ENCODE results near the gene EYA2. TPM values are rescaled to one million over a fixed set of nuclear protein-coding genes. Genes with fewer than 3 reads are reported as not detected.

EYA2 gene
- total RNA-seq, 1 donor from 2014 or later = 1.8 TPM

DNA sequence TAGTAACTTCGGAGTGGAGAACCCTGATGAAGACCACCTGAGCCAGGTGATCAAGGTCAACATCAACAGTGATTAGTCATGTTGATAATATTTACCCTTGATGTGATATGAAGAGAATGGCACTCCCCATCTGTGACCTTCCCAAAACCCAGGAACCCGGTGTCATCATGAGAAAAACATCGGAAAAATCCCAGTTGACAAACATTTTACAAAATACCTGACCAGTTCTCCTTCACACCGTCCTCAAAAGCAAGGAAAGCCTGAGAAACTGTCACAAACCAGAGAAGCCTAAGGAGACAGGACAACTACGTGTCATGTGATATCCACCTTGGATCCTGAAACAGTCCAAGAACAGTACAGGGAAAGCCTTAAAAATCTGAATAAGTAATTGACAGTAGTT lies 264.5 kb downstream of the EYA2 start:
- H3K4me3 Mint-ChIP-seq = no peak overlapping the region
- DNase-seq (ENCODE audit: low spot score) = no peak
- no peak overlapping the region for H3K27ac Mint-ChIP-seq
- peaks cover 3% of the 10 kb centered on the region for H3K4me1 Mint-ChIP-seq
- H3K4me1 ChIP-seq = no peaks in the 10 kb centered on the region
- H3K4me2 ChIP-seq = no peak overlapping the region
- H3K27me3 ChIP-seq = no peaks in the 10 kb centered on the region
- TF ChIP-seq EZH2phosphoT487 (IDR thresholded peaks at IDR 0.05) (no peak), EZH2 (IDR thresholded peaks at IDR 0.05) (no peak)
- TF ChIP-seq, protein P1, sequence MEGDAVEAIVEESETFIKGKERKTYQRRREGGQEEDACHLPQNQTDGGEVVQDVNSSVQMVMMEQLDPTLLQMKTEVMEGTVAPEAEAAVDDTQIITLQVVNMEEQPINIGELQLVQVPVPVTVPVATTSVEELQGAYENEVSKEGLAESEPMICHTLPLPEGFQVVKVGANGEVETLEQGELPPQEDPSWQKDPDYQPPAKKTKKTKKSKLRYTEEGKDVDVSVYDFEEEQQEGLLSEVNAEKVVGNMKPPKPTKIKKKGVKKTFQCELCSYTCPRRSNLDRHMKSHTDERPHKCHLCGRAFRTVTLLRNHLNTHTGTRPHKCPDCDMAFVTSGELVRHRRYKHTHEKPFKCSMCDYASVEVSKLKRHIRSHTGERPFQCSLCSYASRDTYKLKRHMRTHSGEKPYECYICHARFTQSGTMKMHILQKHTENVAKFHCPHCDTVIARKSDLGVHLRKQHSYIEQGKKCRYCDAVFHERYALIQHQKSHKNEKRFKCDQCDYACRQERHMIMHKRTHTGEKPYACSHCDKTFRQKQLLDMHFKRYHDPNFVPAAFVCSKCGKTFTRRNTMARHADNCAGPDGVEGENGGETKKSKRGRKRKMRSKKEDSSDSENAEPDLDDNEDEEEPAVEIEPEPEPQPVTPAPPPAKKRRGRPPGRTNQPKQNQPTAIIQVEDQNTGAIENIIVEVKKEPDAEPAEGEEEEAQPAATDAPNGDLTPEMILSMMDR (IDR thresholded peaks at IDR 0.05) = no peak
- H3K27ac ChIP-seq = no peak overlapping the region
- H3K36me3 Mint-ChIP-seq = no peaks in the 10 kb centered on the region
- H3K4me3 ChIP-seq = no peak overlapping the region
- no peaks in the 10 kb centered on the region for H3K9me3 ChIP-seq (ENCODE audit: low read depth)
- peaks cover 9% of the 10 kb centered on the region for H3K27me3 Mint-ChIP-seq (ENCODE audit: insufficient read depth, low read depth)
- H3K79me2 ChIP-seq (ENCODE audit: low read depth) = no peaks in the 10 kb centered on the region
- H2AFZ ChIP-seq (replicated peaks) = no peak overlapping the region
- no peak overlapping the region for H3K9ac ChIP-seq
- no peaks in the 10 kb centered on the region for H4K20me1 ChIP-seq (ENCODE audit: low read depth)
- no peaks in the 10 kb centered on the region for H3K9me3 Mint-ChIP-seq
- H3F3A ChIP-seq (ENCODE audit: low read depth) = no peaks in the 10 kb centered on the region
- no peaks in the 10 kb centered on the region for H3K36me3 ChIP-seq

DNA sequence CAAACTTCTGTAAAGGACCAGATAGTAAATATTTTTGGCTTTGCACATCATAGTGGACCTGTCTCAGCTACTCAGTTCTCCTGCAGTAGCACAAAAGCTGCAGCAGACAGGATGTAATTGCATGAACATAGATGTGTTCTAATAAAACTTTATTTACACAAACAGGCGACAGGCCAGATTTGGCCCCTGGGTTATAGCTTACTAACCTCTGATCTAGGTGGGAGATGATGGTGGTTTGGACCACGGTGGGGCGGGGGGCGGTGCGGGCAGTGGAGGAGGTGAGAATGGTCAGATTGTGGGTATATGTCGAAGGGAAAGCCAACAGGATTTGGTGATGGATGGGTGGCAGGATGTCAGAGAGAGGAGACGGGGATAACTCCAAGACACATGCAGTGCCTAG lies 265.6 kb downstream of the EYA2 start:
- Histone ChIP-seq H3F3A (ENCODE audit: low read depth) (no peaks in the 10 kb centered on the region), H3K79me2 (ENCODE audit: low read depth) (no peaks in the 10 kb centered on the region), H3K9ac (no peak overlapping the region), H3K27ac (no peak overlapping the region), H4K20me1 (ENCODE audit: low read depth) (no peaks in the 10 kb centered on the region), H3K36me3 (no peaks in the 10 kb centered on the region), H3K27me3 (no peaks in the 10 kb centered on the region), H3K4me1 (no peaks in the 10 kb centered on the region), H3K4me2 (no peak overlapping the region), H3K4me3 (no peak overlapping the region), H2AFZ (replicated peaks) (no peak overlapping the region), H3K9me3 (ENCODE audit: low read depth) (no peaks in the 10 kb centered on the region)
- TF ChIP-seq EZH2 (IDR thresholded peaks at IDR 0.05) = no peak
- TF ChIP-seq, protein P1 (IDR thresholded peaks at IDR 0.05) = no peak
- TF ChIP-seq EZH2phosphoT487 (IDR thresholded peaks at IDR 0.05) = no peak
- DNase-seq (ENCODE audit: low spot score) = no peak
- Mint-ChIP-seq H3K27ac (no peak overlapping the region), H3K4me3 (no peak overlapping the region), H3K9me3 (no peaks in the 10 kb centered on the region), H3K4me1 (no peaks in the 10 kb centered on the region), H3K27me3 (ENCODE audit: insufficient read depth, low read depth) (peaks cover 3% of the 10 kb centered on the region), H3K36me3 (no peaks in the 10 kb centered on the region)

DNA sequence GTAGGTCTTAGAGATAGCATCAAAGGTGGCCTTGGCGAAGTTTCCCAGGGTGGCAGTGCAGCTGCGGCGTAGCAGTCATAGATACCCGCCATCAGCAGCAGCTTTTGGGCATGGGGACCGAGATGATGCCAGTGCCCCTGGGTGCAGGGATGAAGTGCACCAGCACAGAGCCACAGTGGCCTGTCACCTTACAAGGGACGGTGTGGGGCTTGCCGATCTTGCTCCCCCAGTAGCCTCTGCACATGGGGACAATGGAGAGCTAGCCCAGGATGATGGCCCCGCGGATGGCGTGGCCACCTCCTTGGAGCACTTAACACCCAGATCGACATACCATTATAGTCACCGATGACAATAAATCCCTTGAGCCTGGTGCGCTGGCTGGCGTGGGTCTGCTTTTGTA lies 266.3 kb downstream of the EYA2 start:
- H3K36me3 Mint-ChIP-seq = no peaks in the 10 kb centered on the region
- H3K9me3 ChIP-seq (ENCODE audit: low read depth) = no peaks in the 10 kb centered on the region

More for the DNA sequence above, 266.3 kb downstream of the EYA2 start:
- no peaks in the 10 kb centered on the region for H3K79me2 ChIP-seq (ENCODE audit: low read depth)
- no peak overlapping the region for H3K4me3 ChIP-seq
- no peaks in the 10 kb centered on the region for H3K9me3 Mint-ChIP-seq
- peaks cover 3% of the 10 kb centered on the region for H3K27me3 Mint-ChIP-seq (ENCODE audit: insufficient read depth, low read depth)
- no peaks in the 10 kb centered on the region for H3K27me3 ChIP-seq
- no peak overlapping the region for H3K27ac Mint-ChIP-seq
- TF ChIP-seq, protein P1 (IDR thresholded peaks at IDR 0.05) = no peak
- TF ChIP-seq EZH2 (IDR thresholded peaks at IDR 0.05) (no peak), EZH2phosphoT487 (IDR thresholded peaks at IDR 0.05) (no peak)
- H3K4me3 Mint-ChIP-seq = no peak overlapping the region
- H3K4me2 ChIP-seq = no peak overlapping the region
- DNase-seq (ENCODE audit: low spot score) = no peak
- no peak overlapping the region for H3K27ac ChIP-seq
- no peaks in the 10 kb centered on the region for H4K20me1 ChIP-seq (ENCODE audit: low read depth)
- no peak overlapping the region for H3K9ac ChIP-seq
- H3K4me1 ChIP-seq = no peaks in the 10 kb centered on the region
- no peak overlapping the region for H2AFZ ChIP-seq (replicated peaks)
- H3K36me3 ChIP-seq = no peaks in the 10 kb centered on the region
- H3F3A ChIP-seq (ENCODE audit: low read depth) = no peaks in the 10 kb centered on the region
- peaks cover 3% of the 10 kb centered on the region for H3K4me1 Mint-ChIP-seq
